ENCODE data around the gene ZFYVE28.
"Not testable (repeated sequence)": the region's sequence is repeated elsewhere in the genome, so short reads cannot be mapped to it uniquely, and the experiment has no call there.

The ZFYVE28 gene

GRCh38 chr4:2437475-2438215 lies 19.2 kb upstream of the ZFYVE28 start:
- ATAC-seq (no peak), DNase-seq (no peak)
- Mint-ChIP-seq H3K27ac (no peak overlapping the region), H3K4me1 (peaks cover 8% of the 10 kb centered on the region), H3K4me3 (no peak overlapping the region), H3K9me3 (no peaks in the 10 kb centered on the region), H3K27me3 (no peaks in the 10 kb centered on the region)

DNA sequence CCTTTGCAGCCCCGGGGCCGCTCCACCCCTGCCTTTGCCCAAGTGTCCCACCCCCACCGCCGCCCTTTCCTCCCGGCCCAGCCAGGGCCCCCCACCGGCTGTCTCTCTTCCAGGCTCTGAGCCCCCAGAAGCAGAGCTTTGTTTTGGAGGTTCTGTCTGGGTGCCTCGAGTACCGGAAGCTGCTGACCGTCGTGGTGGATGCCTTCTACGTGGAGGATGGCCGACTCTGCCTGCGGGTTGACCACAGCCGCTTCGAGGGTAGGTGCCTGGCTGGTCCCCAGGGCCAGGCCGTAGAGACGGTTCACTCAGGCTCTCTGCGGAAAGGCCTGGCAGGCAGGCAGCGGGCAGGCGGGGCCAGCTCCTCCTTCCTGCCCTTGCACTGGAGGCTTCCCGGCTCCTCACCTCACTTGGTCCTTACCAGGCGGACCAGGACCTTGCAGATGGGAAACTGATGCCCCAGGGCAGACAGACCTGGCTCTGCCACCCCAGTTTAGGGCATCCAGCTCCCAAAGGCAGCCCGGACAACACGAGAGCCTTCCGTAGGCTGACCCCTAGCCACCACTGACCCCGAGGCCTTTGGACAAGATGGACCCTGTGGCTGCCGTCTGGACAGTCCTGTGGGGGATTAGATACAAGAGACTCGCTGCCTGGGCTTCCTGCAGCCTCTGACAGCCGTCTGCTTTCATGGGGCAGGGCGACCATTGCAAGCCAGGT lies 18.5 kb upstream of the ZFYVE28 start:
- no peak overlapping the region for H3K4me3 Mint-ChIP-seq
- ATAC-seq (no peak), DNase-seq (no peak)
- no peak overlapping the region for H3K27ac Mint-ChIP-seq
- H3K27me3 Mint-ChIP-seq, result no peaks in the 10 kb centered on the region
- peaks cover 7% of the 10 kb centered on the region for H3K4me1 Mint-ChIP-seq
- H3K9me3 Mint-ChIP-seq, result no peaks in the 10 kb centered on the region

DNA sequence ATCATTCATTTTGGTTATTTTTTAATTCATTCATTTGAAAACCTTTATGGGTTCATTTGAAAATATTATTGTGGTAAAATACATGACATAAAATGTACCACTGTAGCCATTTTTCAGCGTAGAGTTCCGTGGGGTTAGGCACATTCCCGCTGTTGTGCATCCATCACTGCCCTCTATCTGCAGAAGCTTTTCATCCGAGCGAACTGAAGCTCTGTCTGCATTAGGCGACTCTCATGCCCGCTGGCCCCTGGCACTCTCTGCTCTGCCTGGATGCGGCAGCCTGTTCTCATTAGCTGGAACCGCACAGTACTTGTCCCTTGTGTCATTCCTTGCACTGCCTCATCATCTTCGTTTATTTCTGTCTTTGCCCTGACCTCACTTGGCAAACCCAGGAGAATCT lies 17.9 kb upstream of the ZFYVE28 start:
- no peak overlapping the region for H3K27ac Mint-ChIP-seq
- no peaks in the 10 kb centered on the region for H3K27me3 Mint-ChIP-seq
- DNase-seq, result no peak
- H3K4me3 Mint-ChIP-seq, result no peak overlapping the region
- peaks cover under 1% of the 10 kb centered on the region for H3K4me1 Mint-ChIP-seq
- no peak for ATAC-seq
- H3K9me3 Mint-ChIP-seq, result no peaks in the 10 kb centered on the region

DNA sequence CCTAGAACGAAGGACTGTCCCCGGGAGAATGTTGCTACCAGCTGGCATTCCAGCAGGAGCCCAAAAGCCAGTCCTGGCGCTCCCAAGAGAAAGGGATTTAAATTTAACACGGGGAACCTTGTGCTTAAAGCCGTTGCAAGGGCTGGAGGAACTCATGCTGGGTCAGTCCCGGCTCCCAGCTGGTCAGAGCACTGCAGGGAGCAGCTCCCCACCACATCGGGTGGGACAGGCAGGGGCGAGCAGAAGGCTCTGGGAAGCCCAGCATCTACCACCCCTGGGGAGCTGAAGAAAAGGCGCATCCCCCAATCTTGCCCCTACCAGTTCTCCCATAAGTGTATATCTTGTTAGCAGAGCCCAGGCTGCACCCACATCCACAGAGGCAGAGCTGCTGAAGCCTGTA lies 16.0 kb upstream of the ZFYVE28 start:
- Mint-ChIP-seq H3K4me1 (no peaks in the 10 kb centered on the region), H3K9me3 (no peaks in the 10 kb centered on the region), H3K27me3 (no peaks in the 10 kb centered on the region), H3K4me3 (no peak overlapping the region), H3K27ac (no peak overlapping the region)
- DNase-seq (no peak), ATAC-seq (no peak)

GRCh38 chr4:2433609-2434350 lies 15.3 kb upstream of the ZFYVE28 start:
- no peak overlapping the region for H3K4me3 Mint-ChIP-seq
- peak overlapping the region in 1 of 2 donors; percentile 92 for H3K27ac Mint-ChIP-seq
- ATAC-seq, result no peak
- no peaks in the 10 kb centered on the region for H3K4me1 Mint-ChIP-seq
- H3K9me3 Mint-ChIP-seq, result no peaks in the 10 kb centered on the region
- no peaks in the 10 kb centered on the region for H3K27me3 Mint-ChIP-seq
- DNase-seq, result no peak

GRCh38 chr4:2432991-2433530 lies 14.6 kb upstream of the ZFYVE28 start:
- no peak for DNase-seq

GRCh38 chr4:2432004-2432403 lies 13.6 kb upstream of the ZFYVE28 start:
- ATAC-seq, result no peak
- no peaks in the 10 kb centered on the region for H3K9me3 Mint-ChIP-seq
- H3K4me3 Mint-ChIP-seq, result no peak overlapping the region
- H3K4me1 Mint-ChIP-seq, result no peaks in the 10 kb centered on the region
- H3K27ac Mint-ChIP-seq, result no peak overlapping the region
- no peak for DNase-seq
- no peaks in the 10 kb centered on the region for H3K27me3 Mint-ChIP-seq

More at GRCh38 chr4:2432991-2433530, 14.6 kb upstream of the ZFYVE28 start:
- H3K27ac Mint-ChIP-seq, result no peak overlapping the region
- H3K4me3 Mint-ChIP-seq, result no peak overlapping the region
- H3K9me3 Mint-ChIP-seq, result no peaks in the 10 kb centered on the region
- no peaks in the 10 kb centered on the region for H3K4me1 Mint-ChIP-seq
- ATAC-seq, result no peak
- no peaks in the 10 kb centered on the region for H3K27me3 Mint-ChIP-seq

DNA sequence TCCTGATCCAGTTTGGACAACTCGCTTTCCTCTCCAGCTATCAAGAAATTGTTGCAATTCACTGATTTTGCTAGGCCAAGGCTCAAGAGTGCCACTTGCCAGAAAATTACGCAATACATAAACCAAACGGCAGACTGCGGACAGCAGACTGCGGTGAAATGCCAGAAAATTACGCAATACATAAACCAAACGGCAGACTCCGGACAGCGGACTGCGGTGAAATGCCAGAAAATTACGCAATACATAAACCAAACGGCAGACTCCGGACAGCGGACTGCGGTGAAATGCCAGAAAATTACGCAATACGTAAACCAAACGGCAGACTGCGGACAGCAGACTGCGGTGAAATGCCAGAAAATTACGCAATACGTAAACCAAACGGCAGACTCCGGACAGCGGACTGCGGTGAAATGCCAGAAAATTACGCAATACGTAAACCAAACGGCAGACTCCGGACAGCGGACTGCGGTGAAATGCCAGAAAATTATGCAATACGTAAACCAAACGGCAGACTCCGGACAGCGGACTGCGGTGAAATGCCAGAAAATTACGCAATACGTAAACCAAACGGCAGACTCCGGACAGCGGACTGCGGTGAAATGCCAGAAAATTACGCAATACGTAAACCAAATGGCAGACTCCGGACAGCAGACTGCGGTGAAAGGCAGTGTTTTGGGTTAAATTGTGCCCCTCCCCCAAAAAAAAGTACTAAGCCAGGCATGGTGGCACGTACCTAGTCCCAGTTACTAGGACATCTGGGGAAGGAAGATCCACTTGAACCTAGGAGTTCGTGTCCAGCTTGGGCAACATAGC lies 11.7 kb upstream of the ZFYVE28 start:
- ATAC-seq, H3K27me3 Mint-ChIP-seq, DNase-seq, H3K4me3 Mint-ChIP-seq, H3K9me3 Mint-ChIP-seq, H3K27ac Mint-ChIP-seq, H3K4me1 Mint-ChIP-seq: not testable (repeated sequence)

DNA sequence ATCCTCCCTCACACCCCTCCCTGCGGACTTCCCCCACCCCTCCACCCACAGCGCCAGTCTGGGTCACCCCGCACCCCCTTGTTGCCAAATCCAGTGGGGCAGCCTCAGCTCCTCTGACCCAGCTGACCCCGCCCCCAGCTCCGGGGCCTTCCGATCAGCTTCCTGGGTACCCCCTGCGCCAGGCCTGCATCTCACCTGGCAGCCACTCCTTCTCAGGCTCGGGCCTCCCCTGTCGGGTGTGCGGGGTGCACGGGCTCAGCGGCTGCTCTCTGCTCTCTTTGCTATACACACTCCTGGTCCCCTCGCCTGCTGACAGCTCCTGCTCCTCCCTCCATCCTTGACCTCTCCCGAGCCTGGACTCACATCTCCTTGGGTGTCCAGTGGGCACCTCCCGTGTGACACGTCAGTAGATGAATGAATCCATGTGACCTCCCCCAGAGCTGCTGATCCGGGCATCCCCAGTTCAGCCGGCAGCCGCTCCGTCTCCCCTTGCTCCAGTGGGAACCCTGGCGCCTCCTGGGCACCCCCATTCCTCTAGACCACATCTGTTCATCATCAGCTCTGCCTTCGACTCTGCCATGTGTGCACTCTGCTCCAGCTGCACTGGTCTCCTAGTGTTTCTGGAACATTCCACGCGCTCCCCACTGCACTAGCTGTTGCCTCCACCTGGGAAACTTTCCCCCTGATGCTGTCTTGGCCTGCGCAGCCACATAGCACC lies 10.2 kb upstream of the ZFYVE28 start:
- Mint-ChIP-seq H3K4me3 (no peak overlapping the region), H3K27me3 (peaks cover 10% of the 10 kb centered on the region), H3K4me1 (no peaks in the 10 kb centered on the region), H3K9me3 (no peaks in the 10 kb centered on the region), H3K27ac (peak overlapping the region in 1 of 2 donors; percentile 83)
- DNase-seq (no peak), ATAC-seq (peak; percentile 18)

DNA sequence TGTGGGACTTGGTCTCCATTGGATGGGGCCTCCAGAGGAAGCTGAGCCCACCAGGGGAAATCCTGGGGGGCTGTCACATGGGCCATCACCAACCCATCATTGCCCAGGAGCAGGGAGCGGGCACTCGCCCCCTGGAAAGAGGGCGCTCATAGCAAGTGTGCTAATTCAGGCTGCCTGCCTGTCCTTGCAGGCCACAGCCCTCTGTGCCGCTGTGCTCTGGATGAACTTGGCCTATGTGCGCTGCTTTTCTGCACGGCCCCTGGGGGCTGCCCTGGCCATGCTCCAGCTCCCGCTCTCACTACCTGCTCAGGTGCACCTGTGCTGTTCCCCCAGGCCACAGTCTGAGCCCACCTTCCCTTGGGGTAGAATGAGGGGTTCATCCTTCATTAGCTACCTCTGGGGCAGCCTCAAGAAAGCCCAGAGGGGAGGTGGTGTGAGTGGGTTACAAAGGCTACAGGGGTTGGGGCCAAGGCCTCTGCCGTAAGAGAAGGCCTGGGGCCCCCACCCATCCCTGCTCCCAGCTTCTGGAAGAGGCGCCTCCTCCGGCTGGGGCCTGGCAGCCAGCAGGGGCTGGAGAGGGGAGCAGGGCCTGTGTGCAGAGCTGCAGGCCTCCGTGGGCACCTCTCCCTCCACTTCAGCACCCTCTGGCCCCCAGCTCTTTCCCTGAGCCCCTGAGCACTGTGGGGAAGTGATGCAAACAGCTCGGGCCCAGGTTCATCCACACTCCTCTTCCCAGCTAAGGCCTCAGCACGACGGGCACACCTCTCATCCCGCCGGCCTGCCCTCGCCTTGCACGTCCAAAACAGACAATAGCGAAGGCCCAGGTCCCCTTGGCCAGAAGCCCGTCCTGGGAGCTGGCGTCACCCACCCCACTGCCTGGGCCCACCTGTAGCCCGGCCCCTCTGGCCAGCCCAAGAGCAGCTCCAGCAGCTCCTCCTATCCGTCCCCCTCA lies 9.2 kb upstream of the ZFYVE28 start:
- Mint-ChIP-seq H3K4me3 (no peak overlapping the region), H3K27ac (no peak overlapping the region), H3K27me3 (peaks cover 18% of the 10 kb centered on the region), H3K4me1 (no peaks in the 10 kb centered on the region), H3K9me3 (no peaks in the 10 kb centered on the region)
- ATAC-seq (no peak), DNase-seq (no peak)

- DNase-seq (no peak), ATAC-seq (no peak)
- Mint-ChIP-seq H3K27me3 (peaks cover 27% of the 10 kb centered on the region), H3K9me3 (no peaks in the 10 kb centered on the region), H3K4me3 (no peak overlapping the region), H3K27ac (no peak overlapping the region), H3K4me1 (no peaks in the 10 kb centered on the region)
These were observed 8.3 kb upstream of the ZFYVE28 start for GRCh38 chr4:2426711-2427275.

DNA sequence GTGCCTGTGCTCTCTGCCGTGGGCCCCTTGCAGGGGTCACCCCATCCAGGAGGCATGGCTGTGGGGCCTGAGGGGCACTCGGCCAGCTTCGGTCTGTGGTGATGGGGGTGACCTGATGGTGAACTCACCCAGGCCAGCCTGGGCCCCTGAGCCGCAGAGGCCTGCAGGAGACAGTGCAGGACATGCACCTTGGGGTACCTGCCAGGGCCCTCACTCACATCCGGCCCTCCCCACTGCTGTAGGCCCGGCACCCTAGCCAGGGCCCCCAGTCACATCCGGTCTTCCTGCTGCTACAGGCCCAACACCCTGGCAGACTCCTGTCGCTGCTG lies 7.6 kb upstream of the ZFYVE28 start:
- ATAC-seq (no peak), DNase-seq (no peak)
- Mint-ChIP-seq H3K27me3 (peaks cover 32% of the 10 kb centered on the region), H3K4me3 (no peak overlapping the region), H3K4me1 (no peaks in the 10 kb centered on the region), H3K27ac (no peak overlapping the region), H3K9me3 (no peaks in the 10 kb centered on the region)

DNA sequence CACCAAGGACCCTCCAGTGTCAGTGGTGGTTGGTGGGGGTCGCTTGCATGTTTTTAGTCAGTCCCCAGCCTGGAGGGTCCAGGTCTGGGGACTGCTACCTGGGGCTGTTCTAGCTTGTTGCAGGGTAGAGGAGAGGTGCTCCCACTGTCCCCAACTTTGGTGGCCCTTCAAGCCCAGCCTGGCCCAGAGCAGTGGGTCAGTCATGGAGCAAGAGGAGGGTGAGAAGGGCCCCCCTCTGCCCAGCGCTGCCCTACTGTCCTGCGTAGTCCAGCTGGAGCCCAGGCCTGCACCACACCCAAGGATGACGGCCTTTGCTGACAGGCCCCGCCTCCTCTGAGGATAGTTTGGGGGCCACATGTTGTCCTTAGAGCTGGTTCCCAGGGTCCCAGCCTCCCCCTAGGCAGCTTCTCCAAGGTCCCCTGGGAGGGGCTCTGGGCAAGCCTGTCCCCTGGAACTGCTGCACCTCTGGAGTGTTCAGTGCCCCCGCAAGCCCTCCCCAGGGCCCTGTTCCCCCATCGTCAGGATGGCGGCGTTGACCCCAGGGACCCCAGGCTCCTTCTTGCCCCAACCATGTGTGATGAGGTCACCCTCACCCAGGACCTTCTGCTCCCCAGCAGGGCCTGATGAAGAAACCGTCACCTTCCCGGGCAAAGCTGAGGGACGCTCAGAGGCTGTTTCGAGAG lies 7.1 kb upstream of the ZFYVE28 start:
- ATAC-seq (no peak), DNase-seq (no peak)
- Mint-ChIP-seq H3K27me3 (peaks cover 37% of the 10 kb centered on the region), H3K4me3 (no peak overlapping the region), H3K27ac (no peak overlapping the region), H3K4me1 (no peaks in the 10 kb centered on the region), H3K9me3 (no peaks in the 10 kb centered on the region)

Measured in stimulated activated naive CD8-positive, alpha-beta T cell treated with anti-CD3 and anti-CD28 coated beads, Interleukin-15, amount 100 ng/mL, for 72 hours (primary cell).